GM15510 (cell line): Measurements from ENCODE around the gene CARD9.

Experiments
- POLR2A ChIP-seq: IDR thresholded peaks from 3 replicates; pipeline ENCODE4 v1.6.1; 2011; ENCODE audit warnings: borderline replicate concordance; ENCODE audit not compliant: insufficient read length; ENCODE audit errors: extremely low read depth

The CARD9 gene

DNA sequence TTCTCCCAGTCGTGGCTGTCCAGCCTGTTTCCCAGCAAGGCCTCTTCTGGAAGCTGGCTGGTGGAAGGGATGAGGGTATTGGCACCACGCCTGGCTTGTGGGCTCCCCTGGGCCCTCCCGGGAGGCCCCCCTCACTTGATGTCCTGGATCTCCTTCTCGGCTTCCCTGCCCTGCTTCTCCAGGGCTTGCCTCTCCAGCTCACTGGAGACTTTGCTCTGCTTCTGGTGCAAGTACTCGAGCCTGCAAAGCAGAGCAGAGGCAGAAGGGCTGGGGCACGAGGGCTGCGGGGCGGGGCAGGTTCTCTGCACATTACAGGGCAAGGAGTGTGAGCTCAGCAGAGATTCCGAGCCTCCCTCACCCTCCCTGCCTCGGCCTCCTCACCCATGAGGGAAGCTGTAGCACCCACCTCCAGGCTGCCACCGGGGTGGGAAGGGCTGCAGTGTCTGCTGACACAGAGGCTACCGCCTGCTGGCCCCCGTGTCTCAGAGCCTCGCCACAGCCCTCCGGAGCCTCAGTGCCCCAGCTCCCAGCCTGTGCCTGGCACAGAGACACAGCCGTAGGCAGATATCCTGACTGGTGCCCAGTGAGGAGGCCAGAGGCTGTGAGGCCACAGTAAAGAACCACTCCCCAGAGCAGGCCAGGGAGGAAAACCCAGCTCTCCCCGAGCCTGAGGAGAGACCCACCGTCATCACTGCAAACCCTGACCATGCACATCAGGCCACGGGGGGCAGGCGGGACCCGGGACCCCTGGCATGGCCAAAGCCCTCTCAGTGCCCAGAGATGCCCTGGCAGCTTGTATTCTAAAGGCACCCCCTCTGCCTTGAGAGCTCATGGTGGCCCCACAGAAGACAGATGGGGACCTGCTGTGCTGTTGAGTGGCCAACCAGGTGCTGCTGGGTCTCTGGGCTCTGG is 19.3 kb upstream of the CARD9 start:
- no peak for TF ChIP-seq POLR2A

DNA sequence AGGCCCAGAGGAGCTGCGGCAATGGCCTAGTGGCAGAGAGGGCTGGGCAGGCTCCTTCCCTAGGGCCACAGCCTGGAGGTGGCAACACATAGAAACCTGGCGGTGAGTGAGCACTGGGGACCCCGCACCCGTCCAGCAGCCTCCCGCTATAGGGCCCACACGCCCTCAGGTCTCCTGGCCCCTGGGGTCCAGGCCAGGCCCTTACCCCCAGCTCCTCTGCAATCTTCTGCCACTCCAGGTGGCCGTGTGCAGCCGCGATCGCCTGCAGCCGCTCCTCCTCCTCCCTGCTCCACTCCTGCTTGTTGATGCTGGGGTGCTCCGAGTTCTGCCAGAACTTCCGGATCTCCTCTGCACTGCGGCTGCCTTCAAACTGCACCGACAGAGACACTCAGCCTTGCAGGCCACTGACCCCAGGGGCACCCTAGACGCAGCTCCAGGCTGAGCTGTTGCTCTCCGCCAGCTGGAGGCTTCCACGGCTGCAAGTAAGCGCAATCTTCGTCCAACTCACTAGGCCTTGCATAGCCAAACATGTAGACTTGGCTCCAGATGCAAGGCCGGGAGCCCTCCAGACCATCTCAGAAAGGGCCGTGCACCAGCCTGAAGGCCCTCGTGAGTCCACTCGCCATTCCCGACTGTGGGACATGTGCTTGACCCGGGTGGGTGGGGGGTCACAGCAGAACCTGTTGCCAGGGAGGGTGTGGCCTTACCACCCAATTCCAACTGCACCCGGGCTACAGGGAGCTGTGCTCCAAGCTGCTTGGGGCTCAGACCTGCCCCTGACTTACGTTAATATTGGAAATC is 18.5 kb upstream of the CARD9 start:
- TF ChIP-seq POLR2A, result no peak

GRCh38 chr9:136389396-136389795 is 15.9 kb upstream of the CARD9 start:
- no peak for TF ChIP-seq POLR2A

GRCh38 chr9:136387217-136387616 is 13.7 kb upstream of the CARD9 start:
- no peak for TF ChIP-seq POLR2A

GRCh38 chr9:136386018-136386417 is 12.5 kb upstream of the CARD9 start:
- no peak for TF ChIP-seq POLR2A

DNA sequence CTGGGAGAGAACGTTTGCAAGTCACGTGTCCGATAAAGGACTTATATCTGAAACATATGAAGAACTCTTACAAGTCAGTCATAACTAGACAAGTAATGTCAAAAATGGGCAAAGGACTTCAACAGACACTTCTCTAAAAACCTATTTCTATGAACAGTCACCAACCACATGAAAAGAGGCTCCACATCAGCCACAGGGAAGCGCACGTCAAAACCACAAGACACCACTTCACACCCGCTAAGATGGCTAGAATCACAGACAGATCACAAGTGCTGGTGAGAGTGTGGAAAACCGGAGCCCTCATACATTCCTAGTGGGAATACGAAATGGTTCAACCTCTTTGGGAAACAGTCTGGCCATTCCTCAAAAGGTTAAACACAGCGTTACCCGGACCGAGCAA is 11.5 kb upstream of the CARD9 start:
- TF ChIP-seq POLR2A, result no peak

DNA sequence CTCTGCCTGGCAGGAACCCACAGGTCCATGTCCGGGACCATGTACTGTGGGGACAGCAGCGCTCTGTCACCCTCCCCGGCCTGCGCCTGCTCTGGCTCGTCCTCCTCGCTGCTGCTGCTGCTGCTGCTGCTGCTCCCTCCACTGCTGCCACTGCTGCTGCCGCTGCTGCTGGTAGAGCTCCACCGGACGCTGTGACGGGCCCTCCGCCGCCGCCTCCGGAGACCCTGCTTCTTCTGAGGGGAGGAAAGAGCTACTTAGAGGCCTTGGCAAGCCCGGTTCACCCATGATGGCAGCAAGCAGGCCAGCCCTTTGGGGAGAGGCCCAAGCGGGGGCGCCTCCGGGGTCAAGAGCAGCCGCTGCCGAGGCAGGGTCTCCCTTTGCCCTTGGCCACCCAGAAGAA is 10.0 kb upstream of the CARD9 start:
- no peak for TF ChIP-seq POLR2A

DNA sequence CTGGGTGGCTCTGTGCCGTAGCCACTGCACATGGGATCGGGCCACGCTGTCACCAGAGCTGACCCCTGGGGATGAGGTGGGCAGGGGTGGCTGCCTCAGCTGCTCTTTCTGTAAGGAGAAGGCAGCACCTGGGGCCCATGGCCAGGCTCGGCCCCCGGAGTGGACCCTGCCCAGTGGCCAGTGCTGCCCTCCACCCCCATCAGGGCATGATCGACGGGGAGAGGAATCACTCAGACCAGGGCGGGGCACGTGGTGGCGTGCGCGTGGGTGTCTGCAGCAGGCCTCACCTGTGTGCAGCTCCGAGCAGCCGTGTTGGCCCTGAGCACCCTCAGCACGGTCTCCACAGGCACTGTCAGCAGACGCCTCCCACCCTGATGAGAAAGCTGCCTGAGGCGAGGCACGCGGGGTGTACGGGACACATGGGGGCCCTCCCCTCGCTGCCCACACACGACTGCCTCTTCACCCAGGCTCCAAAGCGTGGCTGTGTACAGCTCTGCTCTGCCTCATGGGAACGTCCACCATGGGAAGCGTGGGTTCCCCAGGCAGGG is 8.6 kb upstream of the CARD9 start:
- TF ChIP-seq POLR2A, result no peak

DNA sequence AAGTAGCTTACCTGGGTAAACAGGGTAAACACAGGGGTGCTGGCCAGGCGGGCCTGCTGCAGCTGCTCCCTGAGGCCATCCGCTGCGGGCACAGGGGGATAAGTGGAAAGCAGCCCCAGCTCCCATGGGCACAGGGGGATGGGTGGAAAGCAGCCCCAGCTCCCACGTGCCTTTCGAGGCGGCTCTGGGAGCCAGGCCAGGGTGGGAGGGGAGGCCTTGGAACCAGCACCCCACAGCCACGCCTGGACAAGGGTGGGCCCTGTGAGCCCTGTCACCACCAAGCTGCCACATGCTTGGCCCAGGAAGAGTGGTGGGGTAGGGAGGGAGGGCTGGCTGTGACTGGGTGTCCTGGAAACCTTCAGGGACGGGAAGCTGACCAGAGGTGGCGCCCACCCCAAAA is 7.8 kb upstream of the CARD9 start:
- TF ChIP-seq POLR2A, result no peak

DNA sequence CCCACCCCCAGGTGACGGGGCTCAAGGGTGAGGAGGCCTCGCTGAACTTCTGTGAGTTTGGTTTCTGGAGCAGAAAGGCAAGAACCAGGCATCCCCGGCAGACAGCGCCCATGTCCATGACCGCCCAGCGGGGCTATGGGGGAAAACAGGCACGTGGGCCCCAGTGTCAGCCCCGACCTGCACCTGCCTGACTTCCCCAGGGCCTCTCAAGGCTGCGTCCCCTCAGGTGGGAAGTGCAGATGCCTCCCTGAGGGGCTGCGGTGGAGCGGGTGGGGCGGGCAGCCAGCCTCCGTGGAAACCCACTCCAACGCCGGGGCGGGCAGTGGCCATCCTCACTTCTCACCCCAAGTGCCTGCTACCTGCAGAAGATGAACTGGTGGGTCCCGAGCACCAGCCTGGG is 6.9 kb upstream of the CARD9 start:
- no peak for TF ChIP-seq POLR2A

GRCh38 chr9:136379891-136380290 is 6.4 kb upstream of the CARD9 start:
- TF ChIP-seq POLR2A, result no peak

DNA sequence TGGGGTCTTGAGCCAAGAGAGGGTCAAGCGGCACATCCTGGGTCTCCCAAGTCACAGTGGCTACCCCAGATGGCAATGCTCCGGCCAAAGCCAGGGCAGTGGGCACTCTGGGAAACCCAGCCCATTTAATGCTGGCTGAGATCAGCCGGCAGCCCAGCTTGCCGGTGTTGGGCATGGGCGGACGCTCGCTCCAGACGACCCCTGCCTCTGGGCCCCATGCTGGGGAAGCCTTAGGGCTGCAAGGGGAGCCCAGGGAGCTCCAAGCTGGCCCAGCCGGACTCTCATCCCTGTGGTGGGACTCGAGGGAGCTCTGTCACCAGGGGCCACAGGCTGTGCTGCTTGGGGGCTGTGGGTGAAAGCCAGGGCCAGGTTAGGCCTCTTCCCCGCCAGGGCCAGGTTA is 5.9 kb upstream of the CARD9 start:
- no peak for TF ChIP-seq POLR2A

GRCh38 chr9:136379003-136379287 is 5.5 kb upstream of the CARD9 start:
- TF ChIP-seq POLR2A, result no peak

DNA sequence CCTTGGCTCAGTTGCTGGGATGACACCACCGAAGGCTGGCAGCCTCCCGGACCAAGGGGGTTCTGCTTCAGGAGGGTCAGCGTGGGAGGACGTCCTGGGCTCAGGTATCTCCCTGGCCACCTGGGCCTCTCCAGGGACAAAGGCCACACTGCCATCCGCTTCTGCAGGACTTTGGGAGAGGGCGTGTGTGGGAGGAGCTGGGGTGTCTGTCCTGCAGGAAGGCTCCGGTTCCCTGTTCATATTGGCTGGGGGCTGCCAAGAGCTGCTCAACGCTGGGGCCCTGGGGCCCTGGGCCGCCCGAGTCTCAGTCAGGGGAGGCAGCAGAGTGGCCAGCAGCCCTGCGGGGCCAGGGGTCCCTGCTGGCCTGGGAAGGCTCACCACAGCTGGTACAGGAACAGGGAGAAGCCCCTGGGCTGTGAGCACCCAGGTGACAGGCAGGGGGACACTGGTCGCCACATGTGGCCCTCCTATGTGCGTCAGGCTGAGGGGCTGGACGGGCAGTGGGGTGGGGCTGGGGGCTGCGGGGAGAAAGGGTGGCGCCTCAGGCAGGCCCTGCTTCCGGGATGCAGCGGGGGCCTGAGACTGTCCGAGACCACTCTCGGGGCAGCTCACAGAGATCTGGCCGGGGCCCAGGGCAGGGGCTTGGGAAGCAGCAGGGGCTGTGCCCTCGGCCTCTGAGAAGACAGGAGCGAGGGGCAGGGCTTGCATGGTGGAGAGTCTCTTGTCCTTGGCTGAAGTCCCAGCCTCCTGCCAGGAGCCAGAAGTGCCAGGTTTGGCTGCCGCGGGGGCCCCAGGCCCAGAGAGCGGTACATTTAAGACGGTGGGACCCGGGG is 4.9 kb upstream of the CARD9 start:
- no peak for TF ChIP-seq POLR2A
